GM12873 (cell line): ENCODE data around the gene C1GALT1.

Experiments
- TF ChIP-seq, protein P1 (sequence below): IDR thresholded peaks from 2 replicates; pipeline ENCODE4 v1.5.1; 2012; ENCODE audit warnings: low read depth, mild to moderate bottlenecking, moderate library complexity, low read length, control low read depth; ENCODE audit not compliant: insufficient read depth; ENCODE audit errors: missing control alignments

The C1GALT1 gene

GRCh38 chr7:7226407-7226806, 44.1 kb downstream of the C1GALT1 start:
- TF ChIP-seq, protein P1, sequence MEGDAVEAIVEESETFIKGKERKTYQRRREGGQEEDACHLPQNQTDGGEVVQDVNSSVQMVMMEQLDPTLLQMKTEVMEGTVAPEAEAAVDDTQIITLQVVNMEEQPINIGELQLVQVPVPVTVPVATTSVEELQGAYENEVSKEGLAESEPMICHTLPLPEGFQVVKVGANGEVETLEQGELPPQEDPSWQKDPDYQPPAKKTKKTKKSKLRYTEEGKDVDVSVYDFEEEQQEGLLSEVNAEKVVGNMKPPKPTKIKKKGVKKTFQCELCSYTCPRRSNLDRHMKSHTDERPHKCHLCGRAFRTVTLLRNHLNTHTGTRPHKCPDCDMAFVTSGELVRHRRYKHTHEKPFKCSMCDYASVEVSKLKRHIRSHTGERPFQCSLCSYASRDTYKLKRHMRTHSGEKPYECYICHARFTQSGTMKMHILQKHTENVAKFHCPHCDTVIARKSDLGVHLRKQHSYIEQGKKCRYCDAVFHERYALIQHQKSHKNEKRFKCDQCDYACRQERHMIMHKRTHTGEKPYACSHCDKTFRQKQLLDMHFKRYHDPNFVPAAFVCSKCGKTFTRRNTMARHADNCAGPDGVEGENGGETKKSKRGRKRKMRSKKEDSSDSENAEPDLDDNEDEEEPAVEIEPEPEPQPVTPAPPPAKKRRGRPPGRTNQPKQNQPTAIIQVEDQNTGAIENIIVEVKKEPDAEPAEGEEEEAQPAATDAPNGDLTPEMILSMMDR, result no peak

GRCh38 chr7:7228472-7228871, 46.1 kb downstream of the C1GALT1 start:
- TF ChIP-seq, protein P1, result no peak

DNA sequence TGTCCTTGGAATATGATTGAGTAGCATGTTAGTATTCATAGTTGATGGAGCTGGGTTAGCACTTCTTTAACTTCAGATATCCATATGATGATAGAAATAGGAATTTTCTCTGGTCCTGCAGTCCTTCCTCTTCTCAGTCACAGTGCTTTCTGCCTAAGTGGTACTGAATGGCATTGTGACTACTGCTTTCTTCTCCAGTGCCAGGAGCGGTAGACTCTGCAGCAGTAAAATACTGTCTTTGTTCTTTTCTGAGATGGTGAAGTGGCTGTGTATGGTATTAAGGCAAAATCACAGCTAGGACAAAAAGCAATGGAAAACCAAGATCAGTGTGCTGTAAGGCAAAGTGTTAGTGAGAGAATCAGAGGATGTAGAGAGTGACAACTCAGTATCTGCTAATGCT, 46.6 kb downstream of the C1GALT1 start:
- TF ChIP-seq, protein P1, result no peak

DNA sequence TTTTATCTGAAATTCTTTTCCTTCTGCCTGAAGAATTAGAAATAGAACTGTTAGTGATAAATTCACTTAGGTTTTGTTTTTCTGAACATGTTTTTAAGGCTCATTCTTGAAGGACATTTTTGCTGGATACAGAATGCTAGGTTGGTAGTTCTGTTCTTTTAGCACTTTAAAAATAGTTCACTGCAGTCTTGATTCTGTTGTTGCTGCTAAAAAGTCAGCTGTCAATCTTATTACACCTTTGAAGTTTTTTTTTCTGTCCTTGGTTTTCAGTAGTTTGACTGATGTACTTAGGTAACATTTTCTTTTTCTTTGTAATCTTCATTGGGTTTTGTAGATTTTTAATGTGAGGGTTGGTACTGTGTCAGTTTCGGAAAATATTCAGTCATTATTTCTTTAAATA, 48.7 kb downstream of the C1GALT1 start:
- TF ChIP-seq, protein P1, result no peak

- TF ChIP-seq, protein P1, result no peak
These were observed 49.5 kb downstream of the C1GALT1 start for GRCh38 chr7:7231865-7232264.

- TF ChIP-seq, protein P1, result no peak
These were observed 53.0 kb downstream of the C1GALT1 start for GRCh38 chr7:7235347-7235746.

DNA sequence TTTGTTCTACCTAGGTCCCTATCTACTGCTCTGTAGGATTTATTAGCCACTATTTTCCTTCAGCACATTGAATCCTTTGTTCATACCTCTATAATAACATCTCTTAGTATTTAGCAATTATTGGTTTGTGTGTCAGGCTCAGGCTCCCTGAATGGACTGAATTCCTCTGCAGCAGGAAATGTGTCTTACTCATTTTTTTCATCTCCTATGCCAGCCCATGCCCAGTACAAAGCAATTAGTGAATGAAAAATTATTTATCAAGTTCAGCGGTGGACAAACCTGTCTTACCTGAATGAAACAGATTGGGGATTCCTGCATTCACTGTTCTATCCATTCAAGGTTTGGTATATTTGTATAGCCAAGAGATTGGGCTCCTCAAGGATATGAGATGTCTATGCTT, 53.7 kb downstream of the C1GALT1 start:
- TF ChIP-seq, protein P1, result no peak
